K562 (cell line): ENCODE results near the gene PDLIM4. TPM values are rescaled to one million over a fixed set of nuclear protein-coding genes. Genes with fewer than 3 reads are reported as not detected.

ENCODE experiments used
- ATAC-seq: fragments of 200-7000 bp; cut with Tn5 transposase; 3 replicates; pipeline ENCODE4 v1.9.1; 2020; ENCODE audit warnings: moderate library complexity
- BruUV-seq: library from RNA; stranded (reverse); fragments of 400-500 nt; replicated peaks from 2 replicates; lab custom pipeline; 2021; lab: Mats Ljungman, UMichigan
- CTCF ChIA-PET: fragments of 300-600 bp; formaldehyde crosslinking; extraction: SDS; loops from one replicate; lab custom pipeline; 2021; ENCODE audit warnings: low intra/inter-chr PET ratio; lab: Yijun Ruan, JAX
- POLR2A ChIA-PET: fragments of 300-600, 350-650 bp; sonication (Branson Sonifier 250); formaldehyde crosslinking; extraction: SDS; loops from one replicate; lab custom pipeline; 2021; ENCODE audit warnings: antibody characterized with exemption, inconsistent platforms; lab: Yijun Ruan, JAX
- DNase-seq, 4 experiments: peaks; one replicate each; pipeline versions ENCODE4 v3.0.0 to v3.0.0-alpha.2; 2011 to 2018; ENCODE audit warnings: low spot score in 3 of 4, mixed read lengths in 3 of 4; ENCODE audit errors: extremely low read depth in 1 of 4
- FAIRE-seq: peaks from 2 replicates; lab custom pipeline; 2011; peaks lifted over from hg19 to GRCh38; lab: Jason Lieb, UNC
- H2AFZ ChIP-seq: 2 replicates; pipeline ENCODE4 v1.6.0; 2011; ENCODE audit warnings: low read depth, low read length, control low read depth, inconsistent platforms
- H3K27ac ChIP-seq: fragments of 200-600 bp; 3 replicates; pipeline ENCODE4 v1.8.0; 2011; ENCODE audit warnings: low read depth, mild to moderate bottlenecking, control low read depth, inconsistent platforms, low read length, moderate library complexity, mixed read lengths; ENCODE audit errors: extremely low read depth
- H3K27me3 ChIP-seq, 2 experiments: fragments of 300-600 bp in 1 of 2; 2 replicates in 1 of 2; 3 replicates in 1 of 2; pipeline versions ENCODE4 v1.6.0 to v1.8.0; 2011; ENCODE audit warnings: inconsistent platforms in 2 of 2, low read length in 2 of 2, mild to moderate bottlenecking in 1 of 2, mixed read lengths in 1 of 2, moderate library complexity in 1 of 2; ENCODE audit not compliant: control insufficient read depth in 2 of 2, insufficient read depth in 2 of 2
- H3K36me3 ChIP-seq: fragments of 300-600 bp; 3 replicates; pipeline ENCODE4 v1.8.0; 2011; ENCODE audit warnings: mild to moderate bottlenecking, low read length, inconsistent platforms; ENCODE audit not compliant: control insufficient read depth, insufficient read depth
- H3K4me1 ChIP-seq, 2 experiments: fragments of 200-600 bp in 1 of 2; replicated peaks in 1 of 2; 2 replicates in 1 of 2; 3 replicates in 1 of 2; pipeline versions ENCODE4 v1.5.1 to v1.8.0; 2011; ENCODE audit warnings: inconsistent platforms in 2 of 2, low read length in 2 of 2, mild to moderate bottlenecking in 1 of 2, mixed read lengths in 1 of 2, moderate library complexity in 1 of 2; ENCODE audit not compliant: control insufficient read depth in 2 of 2, insufficient read depth in 2 of 2
- H3K4me2 ChIP-seq: 2 replicates; pipeline ENCODE4 v1.6.1; 2011; ENCODE audit warnings: low read length, control low read depth, inconsistent platforms, mixed read lengths; ENCODE audit not compliant: insufficient read depth
- H3K4me3 ChIP-seq: fragments of 200-600 bp; sonication (generic), shearing (Covaris generic); 2 replicates; pipeline ENCODE4 v1.5.1; 2016; ENCODE audit warnings: control low read depth, inconsistent platforms
- H3K79me2 ChIP-seq: fragments of 200-600 bp; 3 replicates; pipeline ENCODE4 v1.8.0; 2011; ENCODE audit warnings: low read length, inconsistent platforms; ENCODE audit not compliant: control insufficient read depth, insufficient read depth
- H3K9ac ChIP-seq, 2 experiments: 2 replicates each; pipeline versions ENCODE4 v1.6.0 to v1.6.1; 2011; ENCODE audit warnings: low read depth in 2 of 2, low read length in 2 of 2, control low read depth in 1 of 2, inconsistent platforms in 1 of 2, mild to moderate bottlenecking in 1 of 2, mixed read lengths in 1 of 2; ENCODE audit not compliant: insufficient read depth in 1 of 2
- H3K9me1 ChIP-seq: one replicate; pipeline ENCODE4 v1.6.0; 2011; ENCODE audit warnings: inconsistent platforms, mild to moderate bottlenecking, low read length, moderate library complexity; ENCODE audit not compliant: control insufficient read depth, insufficient read depth
- H3K9me3 ChIP-seq: replicated peaks from 2 replicates; pipeline ENCODE4 v1.5.1; 2011; ENCODE audit warnings: low read depth, low read length, inconsistent platforms; ENCODE audit not compliant: control insufficient read depth, insufficient read depth
- H4K20me1 ChIP-seq: replicated peaks from 2 replicates; pipeline ENCODE4 v1.6.1; 2011; ENCODE audit warnings: low read length, inconsistent platforms, mixed read lengths; ENCODE audit not compliant: control insufficient read depth, insufficient read depth
- BCOR ChIP-seq: fragments of 450-650 bp; IDR thresholded peaks from 2 replicates; pipeline ENCODE4 v1.6.1; 2016
- CBFA2T3 ChIP-seq: fragments of 450-650 bp; IDR thresholded peaks from 2 replicates; pipeline ENCODE4 v1.6.1; 2017
- KHSRP ChIP-seq: fragments of 450-650 bp; IDR thresholded peaks from 2 replicates; pipeline ENCODE4 v1.6.1; 2017
- NFYB ChIP-seq: IDR thresholded peaks from 2 replicates; pipeline ENCODE4 v1.6.1; 2011; ENCODE audit warnings: mild to moderate bottlenecking, moderate library complexity; ENCODE audit not compliant: insufficient read length; ENCODE audit errors: extremely low read depth
- RHOXF2B ChIP-seq: fragments of 250-450 bp; sonication (Bioruptor Pico); conservative IDR thresholded peaks from 2 replicates; pipeline ENCODE4 v1.5.1; 2021
- TEAD1 ChIP-seq, 2 experiments: fragments of 450-650 bp in 1 of 2; sonication (generic) in 1 of 2; formaldehyde crosslinking; IDR thresholded peaks; 2 replicates each; pipeline versions ENCODE4 v1.4.0 to v1.8.0; 2020 to 2022; ENCODE audit warnings: mild to moderate bottlenecking in 2 of 2, missing genetic modification reagents in 1 of 2
- TSC22D4 ChIP-seq: fragments of 450-650 bp; IDR thresholded peaks from 2 replicates; pipeline ENCODE4 v1.6.1; 2016; ENCODE audit warnings: missing genetic modification characterization, missing biosample characterization, control low read depth
- WGBS: fragments of 100-300 bp; shearing (Covaris generic); methylation state at CpG from one replicate; pipeline ENCODE4 v1.1.6; 2016; ENCODE audit warnings: low coverage, mixed read lengths; ENCODE audit not compliant: insufficient coverage; ENCODE audit errors: missing lambda C conversion rate; 5-methylcytosine and 5-hydroxymethylcytosine counted together
- in situ Hi-C: fragments of 300-500 bp; cut with MboI; formaldehyde crosslinking; loops from 4 replicates; pipeline ENCODE4 v1.15.0; 2018; ENCODE audit warnings: inconsistent platforms, mixed read lengths
- intact Hi-C: fragments of 100-400 bp; cut with micrococcal nuclease; formaldehyde crosslinking; loops from 2 replicates; pipeline ENCODE4 v1.14.2; 2022
- polyA plus RNA-seq, 8 experiments: library from polyadenylated mRNA; depleted of rRNA in 4 of 8; stranded (reverse) in 5 of 8; unstranded in 3 of 8; fragments of >200 nt; fragmentation: Nextera tagmentation in 2 of 8; fragmentation: Illumina TruSeq in 1 of 8; extraction: Ambion mirVana in 2 of 8; extraction: Trizol in 1 of 8; gene quantifications; 2 replicates each; pipeline versions ENCODE4 v1.2.1 to v1.2.3, GENCODE V29; 2011 to 2014; ENCODE audit warnings: inconsistent platforms in 1 of 8, missing spikeins in 1 of 8
- total RNA-seq, 7 experiments: library from RNA; depleted of rRNA in 6 of 7; stranded (reverse); fragments of >200 nt in 6 of 7; fragmentation: Illumina TruSeq in 2 of 7; extraction: Trizol in 2 of 7; gene quantifications; 2 replicates each; pipeline versions ENCODE4 v1.2.1 to v1.2.3, GENCODE V29; 2011 to 2021; ENCODE audit warnings: low replicate concordance in 1 of 7
- TF ChIP-seq, protein P1 (sequence below): fragments of 450-650 bp; formaldehyde crosslinking; IDR thresholded peaks from 2 replicates; pipeline ENCODE4 v1.4.0; 2022; ENCODE audit warnings: missing genetic modification characterization
- TF ChIP-seq, protein P2 (sequence below): fragments of 200-600 bp; sonication (generic); IDR thresholded peaks from one replicate; pipeline ENCODE4 v1.6.1; 2012; ENCODE audit warnings: mild to moderate bottlenecking, low read depth, low read length, inconsistent platforms

Gene PDLIM4
- total and polyA plus RNA-seq, 9 of the 15 experiments (the other 6 are each of a cell fraction or from before 2014, with no cell fraction given): 0.28 to 32.8 (median 13.1) TPM

DNA sequence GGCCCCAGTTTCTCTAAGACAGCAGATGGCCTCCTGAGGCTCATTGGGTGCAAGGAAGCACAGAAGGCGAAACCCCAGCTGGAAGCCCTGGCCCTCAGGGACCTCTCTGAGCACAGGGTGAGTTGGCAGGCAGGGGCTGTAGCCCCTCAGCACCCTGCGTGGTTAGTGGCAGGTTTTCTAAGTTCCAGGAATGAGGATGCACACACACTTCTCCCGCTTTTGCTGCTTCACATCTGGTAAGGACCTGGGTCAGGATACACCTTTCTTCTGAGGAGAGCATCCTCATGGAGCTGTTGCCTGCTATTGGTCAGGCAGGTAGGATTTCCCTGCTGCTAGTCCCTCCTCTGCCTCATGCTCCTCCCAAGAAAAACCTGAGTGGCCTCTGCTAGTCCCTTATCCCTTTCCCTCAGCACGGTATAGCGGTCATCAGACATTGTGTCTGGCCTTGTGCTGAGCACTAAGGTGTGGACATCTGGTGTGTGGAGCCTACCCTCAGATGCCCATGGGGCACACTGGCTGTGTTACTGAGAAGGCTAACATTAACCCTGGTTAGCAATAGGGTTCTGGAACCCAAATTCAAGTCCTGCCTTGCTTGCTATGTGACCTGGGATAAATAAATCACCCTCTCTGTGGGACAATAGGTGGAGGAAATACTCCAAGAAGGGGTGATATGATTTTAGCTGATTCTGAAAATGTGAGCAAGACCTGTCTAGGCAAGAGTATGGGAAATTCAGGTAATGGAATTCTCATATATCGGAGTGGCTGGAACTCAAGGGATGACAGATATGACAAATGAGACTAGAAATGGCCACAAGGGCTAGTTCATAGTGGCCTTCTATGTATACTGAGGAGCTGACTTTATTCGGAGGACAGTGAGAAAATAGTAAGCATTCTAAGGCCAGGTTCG, 38.3 kb downstream of the PDLIM4 start:
- H3K79me2 ChIP-seq: peaks cover 83% of the 10 kb centered on the region
- H3K9me3 ChIP-seq: no peaks in the 10 kb centered on the region
- peak overlapping the region; percentile 83 to 94 for H3K9ac ChIP-seq
- H3K27me3 ChIP-seq: no peaks in the 10 kb centered on the region
- ATAC-seq: peak; percentile 6
- in situ Hi-C loops: no loop called here
- H4K20me1 ChIP-seq: 0 out of 2 replicates have a peak, but pooled peaks cover 3% of the 10 kb centered on the region
- H3K4me1 ChIP-seq: peaks cover 50 to 60% of the 10 kb centered on the region in 2 experiments
- intact Hi-C loops: no loop called here
- DNase-seq: peak in 2 of 4 experiments; percentile 50 to 74
- H3K4me3 ChIP-seq: peak overlapping the region; percentile 61
- peak overlapping the region; percentile 96 for H3K27ac ChIP-seq
- FAIRE-seq: peak; percentile 32
- CTCF ChIA-PET: no interaction called here
- TSS peak; percentile 29 for BruUV-seq
- POLR2A ChIA-PET: interaction anchor here (0.6 to 2.6 kb wide), 13 partner anchors 9 to 242 kb away, joined by 3 to 10 read pairs (median 3); no protein-coding TSS in a partner anchor
- H2AFZ ChIP-seq: peak overlapping the region; percentile 23
- H3K9me1 ChIP-seq: no peaks in the 10 kb centered on the region
- peak overlapping the region; percentile 99 for H3K4me2 ChIP-seq
- 18% methylated on average over 8 of the region's 8 CpGs for WGBS
- H3K36me3 ChIP-seq: peaks cover 6% of the 10 kb centered on the region; the same call in 2 of the 3 replicates
- TF ChIP-seq TEAD1 (CRISPR knock-in tag; IDR thresholded peaks at IDR 0.05) (0 out of 4 replicates have a peak, but pooled peaks of 1 of the 2 experiments have one; percentile 4), CBFA2T3 (no peak), BCOR (peak; percentile 86), RHOXF2B (CRISPR knock-in tag) (no peak), TSC22D4 (tag) (no peak), NFYB (peak; percentile 61), KHSRP (no peak)
- TF ChIP-seq, protein P1, sequence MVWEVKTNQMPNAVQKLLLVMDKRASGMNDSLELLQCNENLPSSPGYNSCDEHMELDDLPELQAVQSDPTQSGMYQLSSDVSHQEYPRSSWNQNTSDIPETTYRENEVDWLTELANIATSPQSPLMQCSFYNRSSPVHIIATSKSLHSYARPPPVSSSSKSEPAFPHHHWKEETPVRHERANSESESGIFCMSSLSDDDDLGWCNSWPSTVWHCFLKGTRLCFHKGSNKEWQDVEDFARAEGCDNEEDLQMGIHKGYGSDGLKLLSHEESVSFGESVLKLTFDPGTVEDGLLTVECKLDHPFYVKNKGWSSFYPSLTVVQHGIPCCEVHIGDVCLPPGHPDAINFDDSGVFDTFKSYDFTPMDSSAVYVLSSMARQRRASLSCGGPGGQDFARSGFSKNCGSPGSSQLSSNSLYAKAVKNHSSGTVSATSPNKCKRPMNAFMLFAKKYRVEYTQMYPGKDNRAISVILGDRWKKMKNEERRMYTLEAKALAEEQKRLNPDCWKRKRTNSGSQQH (CRISPR knock-in tag): no peak
- TF ChIP-seq, protein P2, sequence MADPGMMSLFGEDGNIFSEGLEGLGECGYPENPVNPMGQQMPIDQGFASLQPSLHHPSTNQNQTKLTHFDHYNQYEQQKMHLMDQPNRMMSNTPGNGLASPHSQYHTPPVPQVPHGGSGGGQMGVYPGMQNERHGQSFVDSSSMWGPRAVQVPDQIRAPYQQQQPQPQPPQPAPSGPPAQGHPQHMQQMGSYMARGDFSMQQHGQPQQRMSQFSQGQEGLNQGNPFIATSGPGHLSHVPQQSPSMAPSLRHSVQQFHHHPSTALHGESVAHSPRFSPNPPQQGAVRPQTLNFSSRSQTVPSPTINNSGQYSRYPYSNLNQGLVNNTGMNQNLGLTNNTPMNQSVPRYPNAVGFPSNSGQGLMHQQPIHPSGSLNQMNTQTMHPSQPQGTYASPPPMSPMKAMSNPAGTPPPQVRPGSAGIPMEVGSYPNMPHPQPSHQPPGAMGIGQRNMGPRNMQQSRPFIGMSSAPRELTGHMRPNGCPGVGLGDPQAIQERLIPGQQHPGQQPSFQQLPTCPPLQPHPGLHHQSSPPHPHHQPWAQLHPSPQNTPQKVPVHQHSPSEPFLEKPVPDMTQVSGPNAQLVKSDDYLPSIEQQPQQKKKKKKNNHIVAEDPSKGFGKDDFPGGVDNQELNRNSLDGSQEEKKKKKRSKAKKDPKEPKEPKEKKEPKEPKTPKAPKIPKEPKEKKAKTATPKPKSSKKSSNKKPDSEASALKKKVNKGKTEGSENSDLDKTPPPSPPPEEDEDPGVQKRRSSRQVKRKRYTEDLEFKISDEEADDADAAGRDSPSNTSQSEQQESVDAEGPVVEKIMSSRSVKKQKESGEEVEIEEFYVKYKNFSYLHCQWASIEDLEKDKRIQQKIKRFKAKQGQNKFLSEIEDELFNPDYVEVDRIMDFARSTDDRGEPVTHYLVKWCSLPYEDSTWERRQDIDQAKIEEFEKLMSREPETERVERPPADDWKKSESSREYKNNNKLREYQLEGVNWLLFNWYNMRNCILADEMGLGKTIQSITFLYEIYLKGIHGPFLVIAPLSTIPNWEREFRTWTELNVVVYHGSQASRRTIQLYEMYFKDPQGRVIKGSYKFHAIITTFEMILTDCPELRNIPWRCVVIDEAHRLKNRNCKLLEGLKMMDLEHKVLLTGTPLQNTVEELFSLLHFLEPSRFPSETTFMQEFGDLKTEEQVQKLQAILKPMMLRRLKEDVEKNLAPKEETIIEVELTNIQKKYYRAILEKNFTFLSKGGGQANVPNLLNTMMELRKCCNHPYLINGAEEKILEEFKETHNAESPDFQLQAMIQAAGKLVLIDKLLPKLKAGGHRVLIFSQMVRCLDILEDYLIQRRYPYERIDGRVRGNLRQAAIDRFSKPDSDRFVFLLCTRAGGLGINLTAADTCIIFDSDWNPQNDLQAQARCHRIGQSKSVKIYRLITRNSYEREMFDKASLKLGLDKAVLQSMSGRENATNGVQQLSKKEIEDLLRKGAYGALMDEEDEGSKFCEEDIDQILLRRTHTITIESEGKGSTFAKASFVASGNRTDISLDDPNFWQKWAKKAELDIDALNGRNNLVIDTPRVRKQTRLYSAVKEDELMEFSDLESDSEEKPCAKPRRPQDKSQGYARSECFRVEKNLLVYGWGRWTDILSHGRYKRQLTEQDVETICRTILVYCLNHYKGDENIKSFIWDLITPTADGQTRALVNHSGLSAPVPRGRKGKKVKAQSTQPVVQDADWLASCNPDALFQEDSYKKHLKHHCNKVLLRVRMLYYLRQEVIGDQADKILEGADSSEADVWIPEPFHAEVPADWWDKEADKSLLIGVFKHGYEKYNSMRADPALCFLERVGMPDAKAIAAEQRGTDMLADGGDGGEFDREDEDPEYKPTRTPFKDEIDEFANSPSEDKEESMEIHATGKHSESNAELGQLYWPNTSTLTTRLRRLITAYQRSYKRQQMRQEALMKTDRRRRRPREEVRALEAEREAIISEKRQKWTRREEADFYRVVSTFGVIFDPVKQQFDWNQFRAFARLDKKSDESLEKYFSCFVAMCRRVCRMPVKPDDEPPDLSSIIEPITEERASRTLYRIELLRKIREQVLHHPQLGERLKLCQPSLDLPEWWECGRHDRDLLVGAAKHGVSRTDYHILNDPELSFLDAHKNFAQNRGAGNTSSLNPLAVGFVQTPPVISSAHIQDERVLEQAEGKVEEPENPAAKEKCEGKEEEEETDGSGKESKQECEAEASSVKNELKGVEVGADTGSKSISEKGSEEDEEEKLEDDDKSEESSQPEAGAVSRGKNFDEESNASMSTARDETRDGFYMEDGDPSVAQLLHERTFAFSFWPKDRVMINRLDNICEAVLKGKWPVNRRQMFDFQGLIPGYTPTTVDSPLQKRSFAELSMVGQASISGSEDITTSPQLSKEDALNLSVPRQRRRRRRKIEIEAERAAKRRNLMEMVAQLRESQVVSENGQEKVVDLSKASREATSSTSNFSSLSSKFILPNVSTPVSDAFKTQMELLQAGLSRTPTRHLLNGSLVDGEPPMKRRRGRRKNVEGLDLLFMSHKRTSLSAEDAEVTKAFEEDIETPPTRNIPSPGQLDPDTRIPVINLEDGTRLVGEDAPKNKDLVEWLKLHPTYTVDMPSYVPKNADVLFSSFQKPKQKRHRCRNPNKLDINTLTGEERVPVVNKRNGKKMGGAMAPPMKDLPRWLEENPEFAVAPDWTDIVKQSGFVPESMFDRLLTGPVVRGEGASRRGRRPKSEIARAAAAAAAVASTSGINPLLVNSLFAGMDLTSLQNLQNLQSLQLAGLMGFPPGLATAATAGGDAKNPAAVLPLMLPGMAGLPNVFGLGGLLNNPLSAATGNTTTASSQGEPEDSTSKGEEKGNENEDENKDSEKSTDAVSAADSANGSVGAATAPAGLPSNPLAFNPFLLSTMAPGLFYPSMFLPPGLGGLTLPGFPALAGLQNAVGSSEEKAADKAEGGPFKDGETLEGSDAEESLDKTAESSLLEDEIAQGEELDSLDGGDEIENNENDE: no peak
